Duodenal mucosa (tissue), 2 donors: ENCODE data around the gene SCAMP4.

Experiments
- H3K27ac ChIP-seq: one replicate; pipeline ENCODE4 v1.7.0; 2013; ENCODE audit warnings: low read depth, low read length
- H3K27me3 ChIP-seq, 2 donors: one replicate each; pipeline ENCODE4 v1.7.0; 2013; ENCODE audit warnings: low read length in 2 of 2, control low read depth in 1 of 2; ENCODE audit not compliant: insufficient read depth in 2 of 2, control insufficient read depth in 1 of 2
- H3K36me3 ChIP-seq, 2 donors: one replicate each; pipeline ENCODE4 v1.7.0; 2013; ENCODE audit warnings: low read length in 2 of 2, control low read depth in 1 of 2; ENCODE audit not compliant: insufficient read depth in 2 of 2, control insufficient read depth in 1 of 2
- H3K4me1 ChIP-seq, 2 donors: one replicate each; pipeline ENCODE4 v1.7.0; 2013; ENCODE audit warnings: low read length in 2 of 2, control low read depth in 1 of 2; ENCODE audit not compliant: insufficient read depth in 2 of 2, control insufficient read depth in 1 of 2
- H3K4me3 ChIP-seq, 2 donors: one replicate each; pipeline ENCODE4 v1.7.0; 2013; ENCODE audit warnings: low read length in 2 of 2, low read depth in 1 of 2
- H3K9ac ChIP-seq, 2 donors: one replicate each; pipeline ENCODE4 v1.7.0; 2013; ENCODE audit warnings: low read length in 2 of 2, low read depth in 1 of 2
- H3K9me3 ChIP-seq, 2 donors: one replicate each; pipeline ENCODE4 v1.7.0; 2013; ENCODE audit warnings: low read length in 2 of 2, control low read depth in 1 of 2; ENCODE audit not compliant: control insufficient read depth in 1 of 2

Gene SCAMP4

DNA sequence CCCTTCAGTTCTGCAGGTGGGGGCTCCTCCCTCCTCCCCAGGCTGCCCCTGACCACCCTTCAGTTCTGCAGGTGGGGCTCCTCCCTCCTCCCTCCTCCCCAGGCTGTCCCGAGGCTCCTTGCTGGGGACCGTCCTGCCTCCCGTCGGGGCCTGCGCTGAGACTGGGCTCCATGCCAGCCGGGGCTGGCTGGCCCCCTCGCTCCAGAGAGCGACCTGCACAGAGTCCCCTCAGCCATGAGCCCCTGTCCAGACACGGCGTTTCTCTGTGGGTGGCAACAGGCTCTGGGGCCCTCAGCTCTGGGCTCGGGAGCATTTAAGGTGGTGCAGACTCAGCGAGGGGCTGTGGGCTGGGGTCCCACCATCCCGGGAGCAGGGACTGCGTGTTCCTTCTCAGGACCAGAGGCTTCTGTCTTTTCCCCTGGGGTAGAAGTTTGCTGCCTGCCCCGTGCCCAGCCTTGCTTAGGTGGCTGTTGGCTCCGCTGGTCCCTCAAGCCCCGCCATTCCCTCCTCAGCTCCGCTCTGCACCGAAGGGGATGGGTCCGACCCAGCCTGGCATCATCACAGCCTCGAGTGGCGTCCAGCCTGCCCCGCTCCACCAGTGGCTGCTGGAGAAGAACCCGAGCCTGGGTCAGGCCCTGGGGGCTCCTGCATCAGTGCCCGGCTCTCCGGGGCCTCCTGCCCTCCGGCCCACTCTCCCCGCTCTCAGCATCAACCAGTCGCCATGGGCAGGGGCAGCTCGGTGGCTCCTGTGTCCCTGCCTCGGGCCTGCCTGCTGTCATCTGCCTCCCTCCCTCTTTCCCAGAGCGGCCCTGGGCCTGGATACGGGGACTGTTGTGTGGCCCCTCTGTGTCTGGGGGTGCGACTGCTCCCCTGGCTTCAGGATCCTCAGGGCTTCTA is 63.3 kb downstream of the SCAMP4 start:
- H3K27me3 ChIP-seq: no peaks in the 10 kb centered on the region
- H3K4me1 ChIP-seq: no peaks in the 10 kb centered on the region
- H3K9ac ChIP-seq: no peak overlapping the region
- H3K36me3 ChIP-seq: peaks cover 0 to 26% of the 10 kb centered on the region in 2 donors
- no peak overlapping the region for H3K27ac ChIP-seq
- no peaks in the 10 kb centered on the region for H3K9me3 ChIP-seq
- H3K4me3 ChIP-seq: no peak overlapping the region

DNA sequence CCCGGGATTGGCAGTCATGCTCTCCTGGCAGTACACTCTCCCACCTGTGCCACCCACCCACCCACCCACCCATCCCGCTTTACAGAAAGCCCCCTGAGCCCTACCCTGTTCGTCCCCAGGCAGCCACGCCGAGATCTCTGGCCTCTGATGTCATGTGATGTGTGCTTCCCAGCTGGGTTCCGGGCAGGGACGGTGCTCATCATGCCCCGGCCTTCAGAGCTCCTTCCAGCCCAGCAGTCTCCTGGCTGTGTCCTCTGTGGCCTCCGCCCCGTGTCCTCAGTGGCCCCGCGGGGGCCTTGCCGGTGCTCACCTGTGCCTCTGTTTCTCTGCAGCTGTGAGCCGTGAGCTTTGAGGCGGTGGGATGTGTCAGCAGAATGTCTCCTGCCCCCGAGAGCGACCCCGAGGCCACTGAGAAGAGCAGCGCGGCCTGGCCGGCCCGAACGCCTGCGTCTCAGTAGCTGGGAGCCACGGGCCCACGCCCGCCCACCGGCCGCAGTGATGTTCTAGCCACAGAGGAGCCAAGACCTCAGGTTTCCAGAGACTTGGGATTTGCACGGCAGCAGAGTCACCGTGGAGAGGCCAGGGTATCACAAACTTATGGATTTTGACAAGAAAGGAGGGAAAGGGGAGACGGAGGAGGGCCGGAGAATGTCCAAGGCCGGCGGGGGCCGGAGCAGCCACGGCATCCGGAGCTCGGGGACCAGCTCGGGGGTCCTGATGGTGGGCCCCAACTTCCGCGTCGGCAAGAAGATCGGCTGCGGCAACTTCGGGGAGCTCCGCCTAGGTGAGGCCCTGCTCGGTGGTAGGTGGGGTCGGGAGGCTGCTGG is 64.2 kb downstream of the SCAMP4 start:
- Histone ChIP-seq H3K27ac (no peak overlapping the region), H3K36me3 (peaks cover 0 to 29% of the 10 kb centered on the region in 2 donors)

DNA sequence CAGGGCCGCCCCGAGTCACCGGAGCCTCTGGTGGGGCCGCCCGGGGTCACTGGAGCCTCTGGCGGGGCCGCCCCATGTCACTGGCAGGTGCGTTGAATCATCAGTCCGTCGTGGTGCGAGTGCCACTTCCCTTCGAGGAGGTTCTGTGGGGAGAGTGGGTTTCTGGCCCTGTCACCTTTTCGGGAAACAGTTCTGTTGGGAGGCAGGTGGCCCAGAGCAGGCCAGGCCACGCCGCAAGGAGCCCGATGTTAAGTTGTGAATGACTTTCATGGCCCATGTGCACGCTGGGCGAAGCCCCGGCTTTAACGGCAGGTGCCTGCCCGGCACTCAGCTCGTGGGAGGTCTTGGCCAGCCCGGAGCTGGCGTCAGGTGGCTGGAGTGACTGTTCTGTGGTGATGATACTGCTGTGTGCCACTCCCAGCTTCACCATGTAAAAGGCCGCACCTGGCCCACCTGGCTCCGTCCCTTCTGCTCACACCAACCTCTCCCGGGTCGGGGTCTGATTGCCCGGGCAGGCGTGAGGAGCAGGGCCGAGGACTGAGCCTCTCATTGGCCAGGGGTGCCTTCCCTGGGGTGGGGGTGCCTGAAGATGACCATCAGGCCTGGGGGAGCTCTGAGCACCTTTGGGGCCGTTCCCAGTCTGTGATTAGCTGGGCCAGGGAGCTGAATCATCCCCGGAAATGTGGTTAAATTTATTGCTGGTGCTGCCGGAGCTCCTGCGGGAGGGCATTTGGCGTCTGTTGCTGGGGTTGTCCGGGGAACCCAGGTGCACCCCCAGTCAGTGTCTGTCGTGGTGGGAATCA is 65.0 kb downstream of the SCAMP4 start:
- Histone ChIP-seq H3K4me3 (no peak overlapping the region), H3K9me3 (no peaks in the 10 kb centered on the region), H3K36me3 (peaks cover 0 to 37% of the 10 kb centered on the region in 2 donors), H3K4me1 (no peaks in the 10 kb centered on the region), H3K27ac (no peak overlapping the region), H3K27me3 (no peaks in the 10 kb centered on the region), H3K9ac (no peak overlapping the region)

More for the DNA sequence above, 64.2 kb downstream of the SCAMP4 start:
- H3K4me3 ChIP-seq: no peak overlapping the region
- no peaks in the 10 kb centered on the region for H3K9me3 ChIP-seq
- no peak overlapping the region for H3K9ac ChIP-seq
- no peaks in the 10 kb centered on the region for H3K4me1 ChIP-seq
- H3K27me3 ChIP-seq: no peaks in the 10 kb centered on the region

DNA sequence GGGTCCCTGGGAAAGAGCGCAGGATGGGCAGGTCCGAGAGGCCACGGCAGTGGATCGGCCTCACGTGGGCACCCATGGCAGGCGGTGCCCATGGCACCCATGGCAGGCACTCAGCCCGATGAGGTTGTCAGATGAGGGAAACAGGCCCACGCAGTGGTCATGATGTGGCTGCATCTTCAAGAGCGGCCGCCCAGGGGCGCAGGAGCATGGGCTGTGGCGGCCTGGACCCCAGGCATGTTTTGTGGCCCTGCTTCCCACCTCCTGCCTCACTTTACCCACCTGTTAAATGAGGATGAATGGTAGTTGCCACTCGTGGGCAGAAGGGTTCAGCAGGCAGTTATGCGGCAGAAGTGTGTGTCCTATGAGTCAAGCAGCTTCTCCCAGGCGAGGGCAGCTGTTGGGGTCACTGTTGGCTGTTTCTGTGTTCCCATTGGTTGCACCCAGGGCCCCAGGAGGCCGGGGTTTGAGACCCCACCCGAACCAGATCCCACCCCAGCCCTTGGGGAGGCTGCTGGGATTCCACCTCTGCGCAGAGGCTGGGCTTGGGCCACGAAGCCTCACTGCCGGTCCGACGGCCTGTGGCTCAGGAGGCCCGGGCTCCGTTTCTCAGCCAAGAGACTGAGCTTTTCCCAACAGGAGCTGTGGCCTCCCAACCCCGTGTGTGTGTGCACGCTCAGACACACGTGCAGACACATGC is 65.8 kb downstream of the SCAMP4 start:
- Histone ChIP-seq H3K27ac (no peak overlapping the region), H3K4me1 (no peaks in the 10 kb centered on the region), H3K9me3 (no peaks in the 10 kb centered on the region), H3K4me3 (no peak overlapping the region), H3K27me3 (no peaks in the 10 kb centered on the region), H3K36me3 (peaks cover 0 to 41% of the 10 kb centered on the region in 2 donors), H3K9ac (no peak overlapping the region)

DNA sequence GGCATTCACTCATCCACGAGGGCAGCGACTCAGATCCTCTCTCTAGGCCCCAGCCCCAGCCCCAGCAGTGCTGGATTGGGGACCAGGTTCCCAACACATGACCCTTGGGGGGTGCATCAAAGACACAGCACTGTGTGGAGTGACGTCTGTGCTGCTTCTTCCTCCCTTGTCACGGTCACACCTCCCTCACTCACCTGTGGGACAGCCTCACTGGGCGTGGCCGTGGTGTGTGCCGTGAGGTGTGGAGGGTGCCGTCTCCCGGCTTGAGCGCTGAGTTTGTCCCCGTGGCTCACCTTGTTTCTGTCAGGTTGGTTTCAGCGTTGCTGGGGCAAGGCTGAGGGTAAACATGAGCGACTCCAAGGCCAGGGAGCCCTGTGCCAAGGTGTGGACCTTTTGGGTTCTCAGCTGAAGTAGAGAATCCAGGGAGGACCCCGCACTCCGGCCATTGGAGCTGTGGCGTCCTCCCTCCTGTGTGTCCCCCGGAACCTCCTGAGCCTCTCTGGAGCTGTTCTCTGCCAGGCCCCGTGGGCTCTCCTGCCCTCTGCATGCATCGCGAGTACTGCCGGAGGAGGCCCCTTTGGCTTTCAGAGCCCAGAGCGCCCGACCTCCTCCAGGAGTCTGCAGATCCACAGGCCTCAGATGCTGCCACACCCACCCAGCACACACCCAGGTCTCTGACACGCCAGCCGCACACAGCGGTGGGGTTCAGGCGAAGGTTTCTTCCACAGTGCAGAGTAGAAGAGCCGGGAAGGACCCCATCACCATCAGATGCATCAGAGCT is 69.4 kb downstream of the SCAMP4 start:
- H3K27me3 ChIP-seq: no peaks in the 10 kb centered on the region
- H3K4me3 ChIP-seq: no peak overlapping the region
- no peak overlapping the region for H3K9ac ChIP-seq
- H3K27ac ChIP-seq: no peak overlapping the region
- H3K4me1 ChIP-seq: no peaks in the 10 kb centered on the region
- peaks cover 0 to 38% of the 10 kb centered on the region in 2 donors for H3K36me3 ChIP-seq
- no peaks in the 10 kb centered on the region for H3K9me3 ChIP-seq

DNA sequence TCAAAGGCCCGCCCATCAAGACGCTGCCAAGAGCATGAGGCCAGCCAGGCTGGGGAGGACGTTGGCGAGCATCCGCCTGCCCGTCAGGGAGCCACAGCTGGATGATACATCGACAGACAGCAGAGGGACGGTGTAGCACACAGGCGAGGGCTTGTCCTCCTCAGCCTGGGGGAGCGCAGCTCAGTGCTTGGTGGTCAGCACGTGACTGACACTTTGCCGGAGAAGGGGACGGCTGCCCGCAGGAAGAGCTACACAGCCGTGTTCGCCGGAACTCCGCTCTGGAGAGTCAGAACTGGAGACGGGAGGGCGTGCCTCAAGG is 69.9 kb downstream of the SCAMP4 start:
- peaks cover 0 to 38% of the 10 kb centered on the region in 2 donors for H3K36me3 ChIP-seq

More for the DNA sequence above, 69.9 kb downstream of the SCAMP4 start:
- Histone ChIP-seq H3K27ac (no peak overlapping the region), H3K9ac (no peak overlapping the region), H3K4me1 (no peaks in the 10 kb centered on the region), H3K4me3 (no peak overlapping the region), H3K9me3 (no peaks in the 10 kb centered on the region), H3K27me3 (no peaks in the 10 kb centered on the region)
